Mesodermal cell (in vitro differentiated cells): Measurements from ENCODE around the gene PUDP.

Experiments used
- H3K27ac ChIP-seq: 2 replicates; pipeline ENCODE4 v1.7.0; 2013; ENCODE audit warnings: mild to moderate bottlenecking, low read depth, low read length, moderate library complexity; ENCODE audit not compliant: severe bottlenecking
- H3K36me3 ChIP-seq: 2 replicates; pipeline ENCODE4 v1.7.1; 2013; ENCODE audit warnings: mild to moderate bottlenecking, low read length, moderate library complexity; ENCODE audit not compliant: control insufficient read depth, insufficient read depth
- H3K4me1 ChIP-seq: one replicate; pipeline ENCODE4 v1.7.1; 2013; ENCODE audit warnings: mild to moderate bottlenecking, low read length; ENCODE audit not compliant: insufficient read depth, control insufficient read depth, poor library complexity, severe bottlenecking
- H3K4me3 ChIP-seq: 2 replicates; pipeline ENCODE4 v1.7.0; 2013; ENCODE audit warnings: low read length, control low read depth, mild to moderate bottlenecking; ENCODE audit not compliant: insufficient read depth, poor library complexity, severe bottlenecking; ENCODE audit errors: extremely low read depth
- H3K9me3 ChIP-seq: 2 replicates; pipeline ENCODE4 v1.7.1; 2013; ENCODE audit warnings: mild to moderate bottlenecking, low read length, moderate library complexity; ENCODE audit not compliant: control insufficient read depth
- WGBS, 2 experiments: methylation state at CpG; one replicate each; pipeline ENCODE4 v1.1.5; 2013; ENCODE audit warnings: missing lambda C conversion rate in 2 of 2; ENCODE audit not compliant: insufficient coverage in 2 of 2; 5-methylcytosine and 5-hydroxymethylcytosine counted together

The PUDP gene

DNA sequence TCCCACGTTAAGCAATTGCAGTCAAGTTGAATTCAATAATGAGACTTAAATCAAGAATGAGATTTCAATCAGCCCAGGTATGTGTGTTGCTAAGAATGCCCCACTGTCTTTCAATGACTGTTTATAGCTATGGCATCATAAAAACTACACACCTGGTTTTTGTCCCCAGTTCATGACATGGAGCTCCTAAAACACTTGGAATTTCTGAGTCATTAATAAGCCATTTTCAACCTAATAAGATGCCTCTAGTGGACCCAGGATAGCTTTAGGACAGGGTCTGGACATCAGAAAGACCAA is 73.1 kb downstream of the PUDP start:
- 100% methylated on average over 1 of the region's 1 CpG; no CpG with 5 or more reads in 1 of the 2 experiments for WGBS, 2 experiments
- Histone ChIP-seq H3K4me3 (no peak overlapping the region), H3K27ac (no peak overlapping the region), H3K36me3 (no peaks in the 10 kb centered on the region), H3K9me3 (no peaks in the 10 kb centered on the region), H3K4me1 (no peaks in the 10 kb centered on the region)

DNA sequence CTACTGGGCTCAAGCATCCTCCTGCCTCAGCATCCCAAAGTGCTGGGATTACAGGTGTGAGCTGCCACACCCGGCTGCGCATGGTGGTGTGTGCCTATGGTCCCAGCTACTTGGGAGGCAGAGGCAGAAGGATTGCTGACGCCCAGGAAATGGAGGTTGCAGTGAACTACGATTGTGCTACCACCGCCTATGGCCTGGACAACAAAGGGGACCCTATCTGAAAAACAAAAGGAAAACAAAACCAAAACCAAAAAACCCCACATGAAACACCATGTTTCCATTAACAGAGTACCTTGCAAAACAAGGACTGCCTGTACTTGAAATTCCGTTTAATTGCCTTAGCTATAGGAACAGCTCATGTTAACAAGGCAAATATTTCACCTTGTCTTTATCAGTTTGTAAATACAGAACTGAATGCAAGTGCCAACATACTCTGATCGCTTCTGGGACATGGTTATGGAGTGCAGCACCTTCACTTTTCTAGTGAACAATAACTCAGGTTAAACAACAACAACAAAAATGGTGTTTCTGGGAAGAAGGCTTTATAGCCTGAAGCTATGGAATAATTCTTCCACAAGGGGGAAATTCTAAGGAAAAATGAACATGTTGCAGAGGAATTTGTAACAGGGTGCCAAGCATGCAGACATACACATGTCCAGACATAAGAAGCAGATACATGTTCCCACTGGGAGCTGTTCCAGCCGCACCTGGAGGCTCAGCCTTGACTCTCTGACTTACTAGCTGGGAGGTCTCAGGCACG is 73.6 kb downstream of the PUDP start:
- Histone ChIP-seq H3K4me3 (no peak overlapping the region), H3K36me3 (no peaks in the 10 kb centered on the region), H3K9me3 (no peaks in the 10 kb centered on the region), H3K4me1 (no peaks in the 10 kb centered on the region), H3K27ac (no peak overlapping the region)
- WGBS, 2 experiments, result 94 to 100% methylated on average over 2 to 3 of the region's 9 CpGs

DNA sequence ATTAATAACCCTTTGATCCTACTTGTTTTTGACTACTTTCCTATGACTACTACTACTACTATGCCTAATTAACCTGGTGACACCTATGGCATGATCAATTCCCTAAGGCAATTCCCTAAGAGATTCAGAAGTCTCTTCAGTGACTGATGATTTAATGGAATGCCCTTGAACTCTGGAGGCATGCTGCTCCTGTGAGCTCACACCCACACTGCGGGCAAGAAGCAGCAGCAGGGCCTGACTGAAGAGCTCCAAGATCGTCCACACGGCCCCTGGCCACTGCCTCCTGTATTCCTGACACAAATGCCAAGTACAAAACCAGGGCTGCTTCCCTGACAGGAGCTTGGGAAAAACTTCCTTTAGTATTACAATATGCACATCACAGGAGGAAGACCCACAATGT is 74.6 kb downstream of the PUDP start:
- no peaks in the 10 kb centered on the region for H3K9me3 ChIP-seq
- H3K27ac ChIP-seq, result no peak overlapping the region
- no peaks in the 10 kb centered on the region for H3K36me3 ChIP-seq
- no peak overlapping the region for H3K4me3 ChIP-seq
- WGBS, 2 experiments, result 89% methylated on average over 3 of the region's 3 CpGs; no CpG with 5 or more reads in 1 of the 2 experiments
- H3K4me1 ChIP-seq, result no peaks in the 10 kb centered on the region

DNA sequence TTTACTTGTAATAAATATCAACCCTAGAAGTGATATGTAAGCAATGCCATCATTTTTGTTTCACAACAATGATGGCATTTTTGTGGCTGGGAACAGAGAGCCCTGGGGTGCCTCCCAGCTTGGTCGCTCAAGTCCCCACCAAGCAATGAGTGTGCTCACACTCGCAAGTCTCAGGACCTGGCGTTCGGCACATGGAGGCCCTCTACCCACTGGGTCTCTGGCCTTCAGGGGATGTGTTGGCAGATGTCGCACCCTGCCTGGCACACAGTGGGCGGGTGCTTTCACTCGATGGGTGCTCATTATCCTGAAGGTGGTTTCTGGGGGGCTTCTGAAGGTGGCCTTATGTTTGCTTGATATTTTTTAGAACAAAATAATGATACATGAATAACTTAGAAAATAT is 75.1 kb downstream of the PUDP start:
- H3K27ac ChIP-seq, result no peak overlapping the region
- no peaks in the 10 kb centered on the region for H3K4me1 ChIP-seq
- 100% methylated on average over 1 of the region's 7 CpGs; no CpG with 5 or more reads in 1 of the 2 experiments for WGBS, 2 experiments

DNA sequence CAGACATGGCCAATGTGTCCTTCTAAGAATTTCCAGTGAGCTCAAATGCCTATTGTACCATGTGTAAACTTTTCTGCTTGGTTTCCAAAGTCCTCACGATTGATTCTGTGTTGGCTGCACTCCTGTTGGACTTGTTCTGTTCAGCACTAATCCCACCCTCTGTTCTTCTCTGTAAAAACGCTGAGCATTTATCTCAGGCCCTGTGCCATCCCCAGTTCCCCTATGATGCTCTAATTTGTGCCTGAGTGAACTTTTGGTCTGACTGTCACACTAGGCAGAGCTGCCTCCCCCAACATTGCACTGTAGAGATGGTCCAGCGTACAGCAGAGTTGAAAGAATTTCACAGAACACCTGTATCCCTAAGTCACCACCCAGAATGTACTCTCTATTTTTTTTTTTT is 76.6 kb downstream of the PUDP start:
- H3K4me1 ChIP-seq, result no peaks in the 10 kb centered on the region
- no peak overlapping the region for H3K4me3 ChIP-seq
- no peak overlapping the region for H3K27ac ChIP-seq
- no peaks in the 10 kb centered on the region for H3K9me3 ChIP-seq
- H3K36me3 ChIP-seq, result no peaks in the 10 kb centered on the region
- WGBS, 2 experiments, result 80 to 100% methylated on average over 1 of the region's 3 CpGs

More for the DNA sequence above, 75.1 kb downstream of the PUDP start:
- no peaks in the 10 kb centered on the region for H3K9me3 ChIP-seq
- no peak overlapping the region for H3K4me3 ChIP-seq
- H3K36me3 ChIP-seq, result no peaks in the 10 kb centered on the region

DNA sequence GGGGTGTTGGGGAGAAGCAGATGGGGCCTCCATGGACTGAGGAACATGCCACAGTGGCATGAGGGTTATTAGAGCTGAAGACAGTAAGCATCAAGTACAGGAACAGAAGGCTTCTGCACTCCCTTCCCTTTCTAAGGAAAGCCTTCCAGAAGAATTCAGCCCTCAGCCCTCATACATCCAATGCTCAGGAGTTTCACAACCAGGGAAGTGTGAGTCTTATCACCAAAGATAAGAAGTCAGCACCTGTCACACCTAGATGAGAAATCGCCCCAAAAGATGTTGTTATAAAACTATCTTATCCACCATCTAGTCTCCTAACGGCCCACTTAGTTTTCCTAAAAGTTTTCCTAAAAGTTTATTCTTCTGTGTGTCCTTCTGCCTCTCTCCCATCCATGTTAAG is 78.4 kb downstream of the PUDP start:
- no peak overlapping the region for H3K27ac ChIP-seq
- 76 to 83% methylated on average over 2 of the region's 2 CpGs for WGBS, 2 experiments
- H3K4me3 ChIP-seq, result no peak overlapping the region
- H3K4me1 ChIP-seq, result no peaks in the 10 kb centered on the region
- H3K9me3 ChIP-seq, result no peaks in the 10 kb centered on the region
- H3K36me3 ChIP-seq, result peaks cover 2% of the 10 kb centered on the region

DNA sequence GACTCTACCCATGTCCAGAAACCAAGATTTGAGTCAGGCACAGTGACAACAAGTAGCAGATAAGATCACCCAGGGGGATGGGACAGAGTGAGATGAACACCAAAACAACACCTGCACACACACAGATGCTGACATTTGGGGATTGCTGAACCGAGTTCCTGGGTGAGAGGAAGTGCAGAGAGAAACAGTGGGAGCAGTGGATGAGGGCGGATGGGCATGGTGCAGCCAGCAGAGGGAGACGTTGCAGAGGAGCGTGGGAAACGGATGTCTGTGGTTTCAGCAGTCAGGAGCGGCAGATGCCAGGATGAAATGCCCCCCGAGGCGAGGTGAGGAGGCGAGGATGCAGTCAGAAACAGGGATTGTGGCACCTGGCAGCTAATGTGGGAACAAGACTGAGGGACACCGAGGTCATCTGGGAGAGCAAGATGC is 79.0 kb downstream of the PUDP start:
- 81 to 84% methylated on average over 9 to 10 of the region's 10 CpGs for WGBS, 2 experiments
- H3K27ac ChIP-seq, result no peak overlapping the region
- H3K9me3 ChIP-seq, result no peaks in the 10 kb centered on the region
- H3K4me3 ChIP-seq, result no peak overlapping the region
- no peaks in the 10 kb centered on the region for H3K4me1 ChIP-seq
- peaks cover 2% of the 10 kb centered on the region for H3K36me3 ChIP-seq

DNA sequence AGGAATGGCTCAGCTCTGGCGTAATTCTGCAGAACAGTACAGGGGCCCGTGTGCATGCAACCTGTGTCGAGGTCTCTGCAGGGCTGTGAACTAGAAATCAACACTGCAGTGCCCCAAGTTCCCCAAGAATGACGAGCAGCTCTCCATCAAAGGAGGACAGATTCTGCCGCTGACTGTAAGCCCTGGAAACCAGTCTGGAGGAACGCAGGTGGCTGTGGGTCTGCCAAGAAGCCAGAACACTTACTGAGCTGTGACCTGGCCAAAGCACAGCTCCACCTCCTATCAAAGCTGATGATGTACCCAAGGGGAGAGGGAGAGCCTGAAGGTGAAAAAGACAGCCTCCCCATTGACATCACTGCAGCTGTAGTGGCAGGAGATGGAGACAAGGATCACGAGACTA is 80.7 kb downstream of the PUDP start:
- H3K9me3 ChIP-seq, result no peaks in the 10 kb centered on the region
- H3K4me3 ChIP-seq, result no peak overlapping the region
- no peak overlapping the region for H3K27ac ChIP-seq
- peaks cover 2% of the 10 kb centered on the region for H3K36me3 ChIP-seq
- H3K4me1 ChIP-seq, result no peaks in the 10 kb centered on the region
- WGBS, 2 experiments, result 91 to 94% methylated on average over 3 to 4 of the region's 7 CpGs

DNA sequence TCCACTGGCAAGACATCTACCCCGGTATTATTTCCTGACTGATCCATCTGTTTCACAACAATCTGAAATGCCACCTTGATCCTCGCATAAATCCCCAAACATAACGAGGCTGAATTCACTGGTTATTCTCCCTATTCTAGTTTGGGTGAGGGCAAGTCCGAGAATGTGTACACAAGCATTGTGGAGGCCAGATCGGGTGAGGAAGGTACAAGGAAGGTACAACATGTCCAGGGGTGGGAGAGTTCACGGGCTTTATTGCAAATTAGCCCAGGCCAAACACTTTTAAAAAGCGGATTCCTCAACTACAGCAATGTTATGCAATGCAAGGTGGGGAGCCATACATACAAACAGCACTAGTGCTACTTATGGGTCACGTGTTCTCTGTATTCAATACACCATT is 82.5 kb downstream of the PUDP start:
- WGBS, 2 experiments, result 100% methylated on average over 2 of the region's 8 CpGs; no CpG with 5 or more reads in 1 of the 2 experiments
- H3K9me3 ChIP-seq, result no peaks in the 10 kb centered on the region
- H3K36me3 ChIP-seq, result peaks cover 2% of the 10 kb centered on the region
- no peak overlapping the region for H3K4me3 ChIP-seq
- no peaks in the 10 kb centered on the region for H3K4me1 ChIP-seq
- no peak overlapping the region for H3K27ac ChIP-seq

DNA sequence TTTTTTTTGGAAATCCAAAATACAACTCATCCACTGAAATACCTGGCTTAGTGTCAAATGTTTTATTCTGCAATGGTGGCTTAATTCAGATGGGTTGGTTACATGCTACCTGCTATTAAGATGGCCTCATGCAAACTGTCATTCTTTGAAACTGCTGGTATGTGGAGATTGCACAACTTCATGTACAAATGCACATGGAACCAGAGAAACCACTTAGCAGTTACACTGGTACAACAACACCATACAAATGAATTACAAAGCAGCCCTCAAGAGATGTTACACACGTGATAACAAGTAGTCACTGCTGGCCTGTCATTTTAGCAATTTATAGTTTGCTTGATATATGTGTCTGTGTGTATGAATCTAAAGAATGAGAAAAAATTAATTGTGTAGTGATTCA is 85.0 kb downstream of the PUDP start:
- H3K4me1 ChIP-seq, result no peaks in the 10 kb centered on the region
- H3K4me3 ChIP-seq, result no peak overlapping the region
- H3K9me3 ChIP-seq, result no peaks in the 10 kb centered on the region
- no CpG with 5 or more reads among the region's 1 CpG for whole genome bisulfite sequencing, 2 experiments
- H3K27ac ChIP-seq, result no peak overlapping the region
- peaks cover 2% of the 10 kb centered on the region for H3K36me3 ChIP-seq

DNA sequence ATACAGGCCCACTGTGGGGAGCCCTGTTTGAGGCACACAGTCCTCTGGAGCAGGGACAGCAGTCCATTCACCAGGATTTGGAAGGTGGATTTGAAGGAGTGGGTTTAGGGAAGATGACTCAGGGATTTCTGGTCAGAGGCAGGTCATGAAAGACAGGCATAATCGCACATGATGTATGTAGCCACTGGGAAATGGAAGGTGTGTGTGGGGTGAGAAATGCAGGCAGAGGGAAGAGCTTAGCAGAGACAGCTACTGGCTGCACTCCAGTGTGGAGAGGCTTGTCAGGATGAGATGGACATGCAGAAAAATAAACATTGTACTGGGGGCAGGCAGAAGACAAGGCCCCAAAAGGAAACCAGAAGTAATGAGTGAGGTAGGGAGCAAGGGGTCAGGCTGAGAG is 85.7 kb downstream of the PUDP start:
- H3K9me3 ChIP-seq, result no peaks in the 10 kb centered on the region
- H3K4me1 ChIP-seq, result no peaks in the 10 kb centered on the region
- WGBS, 2 experiments, result 80 to 100% methylated on average over 1 of the region's 1 CpG
- no peak overlapping the region for H3K27ac ChIP-seq
- no peak overlapping the region for H3K4me3 ChIP-seq
- H3K36me3 ChIP-seq, result peaks cover 2% of the 10 kb centered on the region
